Stimulated activated CD8-positive, alpha-beta memory T cell treated with anti-CD3 and anti-CD28 coated beads, Interleukin-7, amount 100 ng/mL, for 24 hours (primary cell): Measurements from ENCODE around the gene HSD17B4.
"Not testable (repeated sequence)": the region's sequence is repeated elsewhere in the genome, so short reads cannot be mapped to it uniquely, and the experiment has no call there.

Source experiments
- DNase-seq: peaks from one replicate; pipeline ENCODE4 v3.0.0-alpha.2; 2020; ENCODE audit warnings: low read depth

HSD17B4 gene

DNA sequence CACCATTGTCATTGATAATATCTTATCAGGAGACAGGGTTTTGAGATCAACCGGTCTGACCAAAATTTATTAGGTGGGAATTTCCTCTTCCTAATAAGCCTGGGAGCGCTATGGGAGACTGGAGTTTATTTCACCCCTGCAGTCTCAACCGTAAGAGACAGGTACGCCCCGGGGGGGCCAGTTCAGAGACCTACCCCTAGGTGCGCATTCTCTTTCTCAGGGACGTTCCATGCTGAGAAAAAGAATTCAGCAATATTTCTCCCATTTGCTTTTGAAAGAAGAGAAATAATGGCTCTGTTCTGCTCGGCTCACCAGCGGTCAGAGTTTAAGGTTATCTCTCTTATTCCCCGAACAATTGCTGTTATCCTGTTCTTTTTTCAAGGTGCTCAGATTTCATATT, 28.3 kb downstream of the HSD17B4 start:
- DNase-seq, result not testable (repeated sequence)

DNA sequence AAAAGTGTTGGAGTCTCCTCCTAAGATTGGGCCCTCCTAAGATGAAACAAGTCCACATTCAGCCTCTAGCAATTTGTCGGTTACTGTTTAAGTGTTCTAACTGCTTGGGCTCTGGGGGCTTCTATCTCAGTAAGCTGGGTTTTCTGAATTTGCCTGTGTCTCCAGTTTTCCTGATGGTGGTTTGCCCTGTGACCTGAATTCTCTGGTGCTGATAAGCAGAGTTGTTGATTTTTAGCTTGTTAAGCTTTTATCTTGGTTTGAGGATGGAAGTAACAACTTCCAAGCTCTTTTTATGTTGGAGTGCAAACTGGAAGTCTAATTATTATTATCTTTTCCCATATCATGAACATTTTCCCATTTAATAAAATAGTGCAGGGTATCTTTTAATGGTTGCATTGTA, 30.9 kb downstream of the HSD17B4 start:
- no peak for DNase-seq

DNA sequence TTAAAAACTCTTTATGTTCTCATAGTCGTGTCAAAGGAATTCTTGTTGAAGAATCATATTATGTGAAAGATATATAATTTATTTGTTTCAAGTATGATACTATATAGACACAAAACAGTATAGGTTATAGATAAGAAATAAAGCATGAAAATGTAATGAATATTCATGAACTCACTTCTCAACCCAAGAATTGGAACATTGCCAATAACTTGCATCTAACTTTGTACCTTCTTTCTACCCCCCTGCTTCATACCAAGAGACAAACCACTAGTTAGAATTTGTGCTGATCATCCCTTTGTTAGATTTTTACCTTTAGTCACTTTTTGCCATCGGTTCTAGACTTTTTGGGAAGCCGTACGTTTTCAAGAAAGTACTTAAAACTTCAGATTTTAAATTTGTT, 32.6 kb downstream of the HSD17B4 start:
- no peak for DNase-seq

DNA sequence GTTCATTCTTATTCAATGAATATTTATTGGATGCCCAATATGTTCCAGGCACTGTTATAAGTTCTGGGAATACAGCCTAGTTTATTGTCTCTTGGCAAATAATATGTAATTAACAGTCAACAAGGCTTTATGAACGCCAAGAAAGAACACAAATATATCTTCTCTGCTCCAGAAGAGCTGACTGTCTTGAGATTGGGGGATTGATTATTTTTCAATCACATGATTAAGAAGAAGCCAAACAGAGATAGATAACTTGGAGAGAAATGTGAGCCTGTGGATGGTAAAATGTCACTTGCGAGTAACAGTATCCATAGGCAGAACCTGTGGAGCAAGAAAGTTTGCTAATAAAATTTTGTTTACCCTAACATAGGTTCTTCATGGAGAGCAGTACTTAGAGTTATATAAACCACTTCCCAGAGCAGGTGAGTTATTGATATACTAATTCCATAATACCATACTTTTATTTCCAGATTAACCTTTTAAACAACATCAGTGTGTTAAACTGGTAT, 49.4 kb downstream of the HSD17B4 start:
- no peak for DNase-seq

DNA sequence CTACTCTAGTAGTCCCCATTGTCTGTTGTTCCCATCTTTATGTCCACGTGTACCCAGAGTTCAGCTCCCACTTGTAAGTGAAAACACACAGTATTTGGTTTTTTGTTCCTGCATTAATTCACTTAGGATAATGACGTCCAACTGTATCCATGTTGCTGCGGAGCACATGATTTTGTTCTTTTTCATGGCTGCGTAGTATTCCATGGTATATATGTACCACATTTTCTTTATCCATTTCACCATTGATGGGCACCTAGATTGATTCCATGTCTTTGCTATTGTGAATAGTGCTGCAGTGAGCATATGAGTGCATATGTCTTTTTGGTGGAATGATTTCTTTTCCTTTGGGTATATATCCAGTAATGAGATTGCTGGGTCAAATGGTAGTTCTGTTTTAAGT, 51.6 kb downstream of the HSD17B4 start:
- DNase-seq, result not testable (repeated sequence)

DNA sequence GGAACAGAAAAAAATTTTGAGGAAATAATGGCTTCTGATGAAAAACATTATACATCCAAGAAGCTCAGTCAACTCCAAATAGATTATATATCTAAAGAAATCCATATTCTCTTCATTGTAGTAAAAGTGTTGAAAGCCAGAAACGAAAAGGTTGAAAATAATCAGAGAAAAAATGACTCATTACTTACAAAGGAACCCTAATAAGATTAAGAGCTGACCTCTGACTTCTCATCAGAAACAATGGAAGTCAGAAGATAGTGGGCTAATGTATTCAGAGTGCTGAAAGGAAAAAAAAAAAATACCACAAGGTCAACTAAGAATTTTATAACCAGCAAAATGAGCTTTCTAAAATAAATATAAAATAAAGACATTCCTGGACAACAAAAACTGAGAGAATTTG, 60.0 kb downstream of the HSD17B4 start:
- DNase-seq, result no peak

DNA sequence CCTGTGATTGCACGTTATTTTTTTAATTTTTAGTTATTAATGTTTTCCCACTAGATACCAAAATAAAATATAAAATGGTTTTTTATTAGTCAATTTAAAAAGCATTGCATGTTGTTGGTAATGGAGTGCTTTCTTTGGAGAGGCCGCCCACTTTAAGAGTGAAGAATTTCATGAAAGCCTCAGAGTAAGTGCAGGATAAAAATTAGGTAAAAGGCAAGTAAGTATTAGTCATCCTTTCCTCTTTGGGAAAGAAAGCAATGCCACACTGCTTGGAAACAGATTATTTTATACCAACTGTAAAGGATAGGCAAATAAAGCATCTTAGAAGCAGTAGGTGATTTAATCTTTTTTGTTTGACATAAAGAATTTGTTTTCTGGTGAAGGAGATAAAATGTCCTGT, 62.9 kb downstream of the HSD17B4 start:
- no peak for DNase-seq

DNA sequence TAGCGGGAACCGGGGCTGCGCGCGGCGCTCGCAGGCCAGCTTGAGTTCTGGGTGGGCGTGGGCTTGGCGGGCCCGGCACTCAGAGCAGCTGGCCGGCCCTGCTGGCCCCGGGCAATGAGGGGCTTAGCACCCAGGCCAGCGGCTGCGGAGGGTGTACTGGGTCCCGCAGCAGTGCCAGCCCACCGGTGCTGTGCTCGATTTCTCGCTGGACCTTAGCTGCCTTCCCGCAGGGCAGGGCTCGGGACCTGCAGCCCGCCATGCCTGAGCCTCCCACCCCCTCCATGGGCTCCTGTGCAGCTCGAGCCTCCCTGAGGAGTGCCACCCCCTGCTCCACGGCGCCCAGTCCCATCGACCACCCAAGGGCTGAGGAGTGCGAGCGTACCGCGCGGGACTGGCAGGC, 64.8 kb downstream of the HSD17B4 start:
- not testable (repeated sequence) for DNase-seq

DNA sequence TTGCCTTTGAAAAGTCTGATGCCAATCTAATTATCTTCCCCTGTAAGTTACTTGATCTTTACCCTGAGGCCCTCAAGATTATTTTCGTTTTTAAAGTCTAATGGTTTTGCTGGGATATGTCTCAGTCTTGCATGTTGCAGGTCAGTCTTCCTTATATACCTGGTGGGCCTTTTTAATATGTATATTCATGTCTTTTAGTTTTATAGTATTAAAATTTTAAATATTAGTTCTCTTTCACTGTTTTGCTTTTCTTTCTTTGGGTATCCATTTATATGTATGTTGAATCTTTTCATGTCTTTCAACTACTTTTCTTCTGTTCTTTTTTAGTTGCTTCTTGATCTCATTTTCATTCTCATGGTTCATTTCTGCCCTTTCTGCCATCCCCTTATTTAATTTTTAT, 68.9 kb downstream of the HSD17B4 start:
- DNase-seq, result no peak

DNA sequence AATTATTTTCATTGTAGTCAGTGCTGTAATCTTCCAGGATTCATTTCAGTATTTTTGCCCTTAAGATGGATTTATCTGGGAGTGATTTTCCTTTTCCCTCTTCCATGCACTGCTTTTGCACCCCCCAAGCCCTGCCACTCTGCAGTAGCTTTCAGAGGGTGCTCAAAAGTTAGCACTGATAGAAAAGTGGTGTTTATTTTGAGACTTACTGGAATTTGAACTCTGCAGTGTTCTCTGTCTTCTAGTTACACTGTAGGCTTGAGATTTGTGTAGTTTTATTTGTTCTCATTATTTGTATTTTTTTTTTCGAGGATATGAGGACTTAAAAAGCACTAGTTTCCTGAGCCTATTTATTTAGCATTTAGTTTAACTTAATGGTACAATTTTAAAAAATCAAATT, 70.5 kb downstream of the HSD17B4 start:
- DNase-seq, result no peak

DNA sequence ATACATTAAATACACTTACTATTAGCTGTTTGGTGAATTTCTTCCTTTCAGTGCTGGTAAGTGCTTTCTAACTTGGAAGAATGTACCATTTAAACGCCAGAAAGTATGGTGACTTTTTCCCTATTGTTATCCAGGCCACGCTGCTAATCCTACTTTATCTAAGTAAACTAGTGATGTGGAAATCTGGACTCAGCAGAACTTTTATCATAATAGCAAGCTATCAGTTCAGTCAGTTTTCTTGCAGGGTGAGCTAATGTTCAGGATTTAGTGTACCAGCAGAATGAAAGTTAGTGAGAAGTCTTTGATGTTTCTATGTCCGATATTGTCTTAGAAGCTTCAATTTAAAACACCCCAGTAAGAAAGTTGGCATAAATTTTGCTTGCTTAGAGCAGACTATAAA, 72.2 kb downstream of the HSD17B4 start:
- no peak for DNase-seq

DNA sequence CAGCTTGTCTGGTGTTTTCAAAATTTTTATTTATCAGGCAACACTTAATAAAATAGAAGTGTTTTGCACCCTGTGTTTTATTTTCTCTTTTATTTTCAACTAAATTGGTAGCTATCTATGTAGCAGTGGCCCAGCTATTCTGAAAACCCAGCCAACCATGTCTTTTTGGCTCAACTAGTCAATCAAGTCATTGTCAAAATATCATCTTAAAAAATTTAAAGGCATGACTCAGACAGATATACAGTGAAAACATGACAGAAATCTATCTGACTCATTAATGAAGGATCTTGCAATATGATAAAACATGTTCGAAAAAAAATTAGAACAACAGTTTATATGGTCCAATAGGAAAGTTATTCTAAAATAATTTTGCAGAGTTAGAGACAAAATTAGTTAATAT, 75.1 kb downstream of the HSD17B4 start:
- no peak for DNase-seq

DNA sequence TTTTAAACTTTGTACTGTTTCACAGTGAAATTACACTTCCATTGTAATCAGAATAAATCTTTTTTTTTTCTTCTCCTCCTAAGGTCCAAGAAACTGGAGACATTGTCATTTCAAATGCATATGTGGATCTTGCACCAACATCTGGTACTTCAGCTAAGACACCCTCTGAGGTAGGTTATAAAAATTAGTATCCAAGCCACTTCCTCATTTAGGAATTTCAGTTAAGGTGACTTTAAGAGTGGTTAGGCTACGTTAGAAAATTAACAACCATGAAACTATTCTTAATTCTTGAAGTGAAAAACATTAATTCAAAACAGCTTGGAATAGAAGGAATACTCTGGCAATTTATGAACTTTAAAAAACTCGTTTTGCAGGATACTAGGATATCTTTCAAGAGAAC, 77.5 kb downstream of the HSD17B4 start:
- no peak for DNase-seq

DNA sequence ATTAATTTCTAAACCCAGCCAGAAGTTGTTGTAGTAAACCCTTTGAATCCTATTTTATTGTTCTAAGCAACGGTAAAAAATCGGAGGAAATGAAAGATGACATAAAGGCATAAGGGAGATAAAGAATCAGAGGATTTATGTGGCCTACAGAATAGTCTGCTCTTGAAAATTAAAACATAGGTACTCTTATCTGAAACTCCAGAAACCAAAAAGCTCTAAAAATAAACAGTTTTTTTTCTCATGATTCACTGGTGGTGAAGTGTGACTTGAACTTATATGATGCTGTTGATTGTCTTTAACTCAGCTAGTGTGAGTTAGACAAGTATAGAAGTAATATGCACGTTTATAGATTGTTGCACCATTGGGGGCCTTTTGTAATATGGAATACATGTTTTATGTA, 80.3 kb downstream of the HSD17B4 start:
- DNase-seq, result no peak

DNA sequence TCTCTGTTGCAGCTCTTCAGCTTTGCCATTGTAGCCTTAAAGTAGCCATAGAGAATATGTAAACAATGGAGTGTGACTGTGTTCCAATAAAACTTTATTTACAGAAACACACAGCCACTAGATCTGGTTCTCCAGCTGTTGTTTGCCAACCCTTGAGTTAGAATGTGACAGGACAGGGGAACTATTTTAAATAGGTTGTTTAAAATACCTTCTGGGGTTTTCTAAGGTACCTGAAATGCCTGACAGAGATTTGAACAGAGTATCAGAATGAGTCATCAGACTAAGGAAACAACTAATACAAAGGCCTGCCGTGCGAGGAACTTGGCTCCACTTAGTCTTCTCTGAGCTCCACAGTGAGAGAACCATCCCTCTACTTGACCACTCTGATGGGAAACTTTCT, 85.4 kb downstream of the HSD17B4 start:
- DNase-seq, result no peak

DNA sequence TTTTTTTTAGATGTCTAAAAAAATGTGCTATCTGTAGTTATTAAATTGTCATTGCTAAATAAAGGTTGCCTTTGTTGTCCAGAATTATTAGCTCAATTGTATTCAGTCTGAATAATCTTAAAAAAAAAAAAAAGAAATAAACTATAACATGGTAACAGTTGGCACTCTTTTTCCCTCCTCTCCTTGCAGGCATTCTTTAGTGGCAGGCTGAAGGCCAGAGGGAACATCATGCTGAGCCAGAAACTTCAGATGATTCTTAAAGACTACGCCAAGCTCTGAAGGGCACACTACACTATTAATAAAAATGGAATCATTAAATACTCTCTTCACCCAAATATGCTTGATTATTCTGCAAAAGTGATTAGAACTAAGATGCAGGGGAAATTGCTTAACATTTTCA, 89.4 kb downstream of the HSD17B4 start:
- no peak for DNase-seq

DNA sequence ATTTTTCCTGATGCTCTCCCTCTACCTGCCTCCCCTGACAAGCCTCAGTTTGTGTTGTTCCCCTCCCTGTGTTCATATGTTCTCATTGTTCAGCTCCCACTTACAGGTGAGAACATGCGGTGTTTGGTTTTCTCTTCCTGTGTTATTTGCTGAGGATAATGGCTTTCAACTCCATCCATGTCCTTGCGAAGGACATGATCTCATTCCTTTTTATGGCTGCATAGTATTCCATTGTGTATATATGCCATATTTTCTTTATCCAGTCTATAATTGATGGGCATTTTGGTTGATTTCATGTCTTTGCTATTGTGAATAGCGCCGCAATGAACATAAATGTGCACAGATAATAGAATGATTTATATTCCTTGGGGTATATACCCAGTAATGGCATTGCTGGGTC, 99.5 kb downstream of the HSD17B4 start:
- no peak for DNase-seq

DNA sequence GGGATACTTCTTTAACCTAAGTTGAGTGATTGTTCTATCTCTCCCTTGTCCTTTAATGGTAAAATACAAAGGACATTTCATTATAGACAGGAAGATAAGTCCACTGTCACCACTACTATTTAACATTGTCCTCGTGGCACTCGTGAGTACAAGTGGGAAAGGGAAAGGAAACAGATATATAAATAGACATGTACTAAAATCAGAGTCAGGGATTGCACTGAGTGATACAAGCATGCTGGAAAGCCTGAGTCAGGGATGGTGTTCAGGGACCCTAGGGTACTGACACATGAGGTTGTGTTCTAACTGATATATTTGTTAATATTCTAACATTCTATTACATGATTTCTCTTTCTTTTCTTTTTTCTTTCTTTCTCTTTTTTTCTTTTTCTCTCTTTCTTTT, 102.3 kb downstream of the HSD17B4 start:
- no peak for DNase-seq

DNA sequence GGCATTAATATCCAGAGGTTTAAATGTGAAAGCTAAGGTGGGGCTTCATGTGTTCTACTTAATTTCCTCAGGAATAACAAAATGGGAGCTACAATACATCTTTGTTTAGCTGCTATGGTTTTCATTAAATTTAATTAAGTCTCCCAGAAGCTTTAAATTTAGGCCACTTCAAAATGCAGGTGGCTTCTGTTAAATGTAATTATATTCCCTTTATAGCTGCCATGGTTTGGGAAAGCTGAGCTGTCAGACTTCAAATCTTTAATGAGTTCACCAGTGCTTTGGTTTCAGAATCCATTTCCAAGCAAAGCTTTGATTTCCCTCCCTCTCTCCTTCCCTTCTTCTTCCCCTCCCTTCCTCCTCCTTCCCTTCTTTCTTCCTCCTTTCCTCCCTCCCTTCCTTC, 118.6 kb downstream of the HSD17B4 start:
- DNase-seq, result no peak

DNA sequence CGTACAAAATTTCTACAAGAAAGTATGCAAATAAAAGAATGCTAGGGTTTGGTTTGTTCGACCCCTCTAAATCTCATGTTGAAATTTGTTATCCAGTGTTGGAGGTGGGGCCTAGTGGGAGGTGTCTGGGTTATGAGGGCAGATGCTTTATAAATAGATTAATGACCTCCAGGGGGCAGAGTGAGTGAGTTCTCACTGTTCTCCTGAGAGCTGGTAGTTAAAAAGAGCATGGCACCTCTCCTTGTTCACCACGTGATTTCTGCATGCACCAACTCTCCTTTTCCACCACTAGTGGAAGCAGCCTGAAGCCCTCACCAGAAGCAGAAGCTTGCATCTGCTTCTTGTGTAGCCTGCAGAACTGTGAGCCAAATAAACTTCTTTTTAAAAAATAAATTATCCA, 126.6 kb downstream of the HSD17B4 start:
- DNase-seq, result no peak

DNA sequence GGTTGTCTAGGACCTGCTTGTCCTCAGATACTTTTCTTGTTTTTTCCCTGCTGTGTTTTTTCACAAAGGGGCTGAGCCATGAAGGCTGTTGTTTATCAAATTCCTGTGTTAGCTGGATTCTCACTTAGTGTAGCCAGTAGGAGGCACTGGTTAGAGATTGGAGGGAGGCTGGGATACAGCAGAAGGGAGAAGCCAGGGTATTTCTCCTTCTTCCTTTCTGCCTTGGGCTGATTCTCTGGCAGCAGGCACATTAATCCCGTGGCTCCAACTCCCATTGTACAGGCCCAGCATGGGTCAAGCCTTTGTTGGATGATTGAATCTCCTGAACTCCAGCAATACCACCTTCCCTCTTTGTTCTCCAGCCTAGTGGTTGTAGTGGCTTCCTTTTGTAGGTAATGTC, 130.7 kb downstream of the HSD17B4 start:
- no peak for DNase-seq

DNA sequence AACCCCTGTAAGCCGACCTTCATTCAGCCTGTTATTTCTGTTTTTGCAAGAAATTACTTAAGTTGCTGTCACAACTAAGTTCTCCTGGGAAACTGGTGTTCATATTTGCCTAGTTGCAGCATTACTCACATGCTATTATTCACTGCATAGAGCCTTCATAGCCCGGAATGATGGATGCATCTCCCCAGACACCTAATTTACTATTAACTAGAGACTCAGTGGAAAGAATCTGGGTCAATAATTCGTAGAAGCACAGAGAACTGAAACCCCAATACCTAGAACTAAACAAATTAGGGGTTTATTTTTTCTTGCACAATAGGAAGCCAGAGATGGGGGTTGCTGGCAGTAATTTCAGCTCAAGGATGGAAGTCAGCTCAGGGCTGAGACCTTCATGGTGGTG, 131.4 kb downstream of the HSD17B4 start:
- no peak for DNase-seq
